ENCODE results near the gene THBS2. TPM values are rescaled to one million over a fixed set of nuclear protein-coding genes. Genes with fewer than 3 reads are reported as not detected.

The THBS2 gene
- total RNA-seq, 2 experiments from 2014 or later, result not detected

DNA sequence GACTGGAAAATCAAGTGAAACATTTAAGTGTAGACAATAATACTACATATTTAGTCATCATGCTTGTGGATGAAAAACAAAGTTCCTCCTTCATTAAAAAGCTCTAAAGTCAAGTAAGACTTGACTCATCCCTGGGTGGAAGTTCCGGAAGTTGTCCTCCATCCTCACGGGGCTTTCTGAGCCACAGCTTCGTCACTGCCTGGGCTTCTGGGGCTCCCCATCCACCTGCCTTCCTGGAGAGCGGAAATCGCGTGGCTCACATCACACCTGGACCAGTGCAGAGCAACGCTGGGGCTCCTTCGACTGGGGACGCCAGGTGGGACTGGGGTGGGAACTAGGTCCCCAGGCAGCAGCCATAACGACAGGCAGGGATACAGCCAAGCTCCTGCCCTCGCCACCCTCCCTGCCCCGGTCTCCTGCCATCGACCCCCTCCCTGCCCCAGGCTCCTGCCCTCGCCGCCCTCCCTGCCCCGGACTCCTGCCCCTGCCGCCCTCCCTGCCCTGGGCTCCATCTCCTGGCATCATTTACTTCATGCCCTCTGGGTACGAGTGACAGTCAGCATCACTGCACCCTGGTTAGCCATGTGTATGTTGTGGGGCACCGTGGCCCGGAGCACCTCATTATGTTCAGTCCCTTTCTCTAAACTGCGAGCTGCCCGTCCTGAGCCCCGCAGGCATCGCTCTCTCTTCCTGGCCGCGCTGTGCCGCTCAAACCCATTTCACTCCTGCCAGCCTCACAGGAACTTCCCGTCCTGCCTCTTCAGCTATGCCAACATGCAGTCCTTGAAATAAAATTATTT lies 12.9 kb downstream of the THBS2 start:
- CTCF ChIA-PET (ENCODE audit: unreplicated experiment), result no interaction called here
- POLR2A ChIA-PET, result interaction anchor here (0.6 kb wide), 1 partner anchor 9 kb away, joined by 5 read pairs; no protein-coding TSS in a partner anchor
- H2AFZ ChIP-seq (ENCODE audit: low read length), result no peak overlapping the region
- no peak for DNase-seq (ENCODE audit: low spot score)
- no peak overlapping the region for H3K27ac ChIP-seq (ENCODE audit: low read depth, low read length, poor library complexity, severe bottlenecking)
- no peak overlapping the region for H3K4me3 ChIP-seq (ENCODE audit: low read depth, low read length, poor library complexity, severe bottlenecking)
- TF ChIP-seq, protein P1, sequence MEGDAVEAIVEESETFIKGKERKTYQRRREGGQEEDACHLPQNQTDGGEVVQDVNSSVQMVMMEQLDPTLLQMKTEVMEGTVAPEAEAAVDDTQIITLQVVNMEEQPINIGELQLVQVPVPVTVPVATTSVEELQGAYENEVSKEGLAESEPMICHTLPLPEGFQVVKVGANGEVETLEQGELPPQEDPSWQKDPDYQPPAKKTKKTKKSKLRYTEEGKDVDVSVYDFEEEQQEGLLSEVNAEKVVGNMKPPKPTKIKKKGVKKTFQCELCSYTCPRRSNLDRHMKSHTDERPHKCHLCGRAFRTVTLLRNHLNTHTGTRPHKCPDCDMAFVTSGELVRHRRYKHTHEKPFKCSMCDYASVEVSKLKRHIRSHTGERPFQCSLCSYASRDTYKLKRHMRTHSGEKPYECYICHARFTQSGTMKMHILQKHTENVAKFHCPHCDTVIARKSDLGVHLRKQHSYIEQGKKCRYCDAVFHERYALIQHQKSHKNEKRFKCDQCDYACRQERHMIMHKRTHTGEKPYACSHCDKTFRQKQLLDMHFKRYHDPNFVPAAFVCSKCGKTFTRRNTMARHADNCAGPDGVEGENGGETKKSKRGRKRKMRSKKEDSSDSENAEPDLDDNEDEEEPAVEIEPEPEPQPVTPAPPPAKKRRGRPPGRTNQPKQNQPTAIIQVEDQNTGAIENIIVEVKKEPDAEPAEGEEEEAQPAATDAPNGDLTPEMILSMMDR (conservative IDR thresholded peaks at IDR 0.05; ENCODE audit: low read length), result no peak
- no peak for TF ChIP-seq EZH2phosphoT487 (IDR thresholded peaks at IDR 0.05; ENCODE audit: borderline replicate concordance, low read depth, low read length)
- H3K4me1 ChIP-seq (ENCODE audit: insufficient read depth, low read length, poor library complexity, severe bottlenecking), result no peaks in the 10 kb centered on the region
- H3K36me3 ChIP-seq (ENCODE audit: insufficient read depth, low read length), result no peaks in the 10 kb centered on the region
- BruUV-seq (replicated peaks), result no TSS peak
- no peaks in the 10 kb centered on the region for H4K20me1 ChIP-seq (ENCODE audit: insufficient read depth, low read length)
- no peak overlapping the region for H3K4me2 ChIP-seq (ENCODE audit: low read length)
- intact Hi-C loops (cut with micrococcal nuclease; ENCODE audit: unreplicated experiment), result no loop called here
- no peaks in the 10 kb centered on the region for H3K79me2 ChIP-seq (ENCODE audit: insufficient read depth, low read depth, low read length)
- H3K9me2 ChIP-seq (ENCODE audit: insufficient read depth, low read length), result no peaks in the 10 kb centered on the region
- no peaks in the 10 kb centered on the region for H3K9me3 ChIP-seq (ENCODE audit: low read length)

DNA sequence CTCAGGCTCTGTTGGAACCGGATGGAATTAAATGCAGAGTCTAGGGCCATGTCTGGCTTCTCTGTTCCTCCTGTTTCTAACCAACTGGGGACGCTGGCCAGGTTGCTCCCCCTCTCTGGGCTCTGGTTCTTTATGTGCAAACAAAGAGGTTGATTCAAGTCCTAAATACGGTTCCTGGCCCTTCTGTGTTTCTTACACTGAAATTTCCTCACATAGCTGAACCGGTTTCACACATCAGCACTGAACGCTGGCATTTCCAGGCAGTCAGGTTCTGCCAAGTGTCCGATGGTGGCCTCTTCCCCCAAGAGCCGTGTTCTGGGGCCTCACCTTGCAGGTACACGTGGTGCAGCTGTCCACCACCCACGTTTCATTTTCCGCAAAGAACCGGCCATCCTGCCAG lies 13.5 kb downstream of the THBS2 start:
- intact Hi-C loops (cut with micrococcal nuclease; ENCODE audit: unreplicated experiment), result no loop called here
- Histone ChIP-seq H3K4me1 (ENCODE audit: insufficient read depth, low read length, poor library complexity, severe bottlenecking) (no peaks in the 10 kb centered on the region), H4K20me1 (ENCODE audit: insufficient read depth, low read length) (no peaks in the 10 kb centered on the region), H3K9me3 (ENCODE audit: low read length) (no peaks in the 10 kb centered on the region), H3K27ac (ENCODE audit: low read depth, low read length, poor library complexity, severe bottlenecking) (no peak overlapping the region), H3K4me2 (ENCODE audit: low read length) (no peak overlapping the region), H3K36me3 (ENCODE audit: insufficient read depth, low read length) (no peaks in the 10 kb centered on the region), H2AFZ (ENCODE audit: low read length) (no peak overlapping the region), H3K9me2 (ENCODE audit: insufficient read depth, low read length) (no peaks in the 10 kb centered on the region), H3K4me3 (ENCODE audit: low read depth, low read length, poor library complexity, severe bottlenecking) (no peak overlapping the region), H3K79me2 (ENCODE audit: insufficient read depth, low read depth, low read length) (no peaks in the 10 kb centered on the region)
- ChIA-PET CTCF (ENCODE audit: unreplicated experiment) (no interaction called here), POLR2A (no interaction called here)
- no peak for DNase-seq (ENCODE audit: low spot score)
- no TSS peak for BruUV-seq (replicated peaks)
- TF ChIP-seq EZH2phosphoT487 (IDR thresholded peaks at IDR 0.05; ENCODE audit: borderline replicate concordance, low read depth, low read length), result no peak
- TF ChIP-seq, protein P1 (conservative IDR thresholded peaks at IDR 0.05; ENCODE audit: low read length), result no peak

DNA sequence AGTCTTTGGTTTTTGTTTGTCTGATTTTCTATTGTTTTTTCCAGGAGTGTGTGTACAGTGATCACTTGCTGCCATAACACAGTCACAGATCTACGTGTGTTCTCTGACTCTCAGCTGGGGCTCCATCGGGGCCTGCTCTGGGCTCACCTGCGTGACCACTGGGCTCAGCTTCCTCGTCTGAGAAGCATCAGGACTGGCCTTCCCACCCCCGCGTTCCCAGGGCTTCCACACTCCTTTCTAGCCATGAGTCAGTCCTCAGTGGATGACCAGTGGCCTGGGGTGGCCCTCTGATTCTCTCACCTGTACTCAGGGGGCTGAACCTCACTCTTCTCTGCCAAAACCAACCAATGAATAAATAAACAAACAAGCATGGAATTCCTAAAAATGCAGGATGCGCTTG lies 14.5 kb downstream of the THBS2 start:
- POLR2A ChIA-PET, result no interaction called here
- no peak for DNase-seq (ENCODE audit: low spot score)
- Histone ChIP-seq H3K4me2 (ENCODE audit: low read length) (no peak overlapping the region), H3K9me2 (ENCODE audit: insufficient read depth, low read length) (no peaks in the 10 kb centered on the region), H3K27ac (ENCODE audit: low read depth, low read length, poor library complexity, severe bottlenecking) (no peak overlapping the region), H3K4me1 (ENCODE audit: insufficient read depth, low read length, poor library complexity, severe bottlenecking) (no peaks in the 10 kb centered on the region), H3K36me3 (ENCODE audit: insufficient read depth, low read length) (no peaks in the 10 kb centered on the region), H3K79me2 (ENCODE audit: insufficient read depth, low read depth, low read length) (no peaks in the 10 kb centered on the region), H4K20me1 (ENCODE audit: insufficient read depth, low read length) (no peaks in the 10 kb centered on the region), H2AFZ (ENCODE audit: low read length) (no peak overlapping the region), H3K4me3 (ENCODE audit: low read depth, low read length, poor library complexity, severe bottlenecking) (no peak overlapping the region), H3K9me3 (ENCODE audit: low read length) (peaks cover 4% of the 10 kb centered on the region; the same call in 1 of the 2 replicates)
- BruUV-seq (replicated peaks), result no TSS peak
- TF ChIP-seq, protein P1 (conservative IDR thresholded peaks at IDR 0.05; ENCODE audit: low read length), result no peak
- no peak for TF ChIP-seq EZH2phosphoT487 (IDR thresholded peaks at IDR 0.05; ENCODE audit: borderline replicate concordance, low read depth, low read length)
- intact Hi-C loops (cut with micrococcal nuclease; ENCODE audit: unreplicated experiment), result no loop called here
- CTCF ChIA-PET (ENCODE audit: unreplicated experiment), result no interaction called here

Data from OCI-LY7 (cell line).